ENCODE results near the gene CNKSR1. TPM values are rescaled to one million over a fixed set of nuclear protein-coding genes. Genes with fewer than 3 reads are reported as not detected.

The CNKSR1 gene
- total and polyA plus RNA-seq, 2 of the 13 experiments (the other 11 are each of a cell fraction or from before 2014, with no cell fraction given), result 3.4 to 8.9 TPM

DNA sequence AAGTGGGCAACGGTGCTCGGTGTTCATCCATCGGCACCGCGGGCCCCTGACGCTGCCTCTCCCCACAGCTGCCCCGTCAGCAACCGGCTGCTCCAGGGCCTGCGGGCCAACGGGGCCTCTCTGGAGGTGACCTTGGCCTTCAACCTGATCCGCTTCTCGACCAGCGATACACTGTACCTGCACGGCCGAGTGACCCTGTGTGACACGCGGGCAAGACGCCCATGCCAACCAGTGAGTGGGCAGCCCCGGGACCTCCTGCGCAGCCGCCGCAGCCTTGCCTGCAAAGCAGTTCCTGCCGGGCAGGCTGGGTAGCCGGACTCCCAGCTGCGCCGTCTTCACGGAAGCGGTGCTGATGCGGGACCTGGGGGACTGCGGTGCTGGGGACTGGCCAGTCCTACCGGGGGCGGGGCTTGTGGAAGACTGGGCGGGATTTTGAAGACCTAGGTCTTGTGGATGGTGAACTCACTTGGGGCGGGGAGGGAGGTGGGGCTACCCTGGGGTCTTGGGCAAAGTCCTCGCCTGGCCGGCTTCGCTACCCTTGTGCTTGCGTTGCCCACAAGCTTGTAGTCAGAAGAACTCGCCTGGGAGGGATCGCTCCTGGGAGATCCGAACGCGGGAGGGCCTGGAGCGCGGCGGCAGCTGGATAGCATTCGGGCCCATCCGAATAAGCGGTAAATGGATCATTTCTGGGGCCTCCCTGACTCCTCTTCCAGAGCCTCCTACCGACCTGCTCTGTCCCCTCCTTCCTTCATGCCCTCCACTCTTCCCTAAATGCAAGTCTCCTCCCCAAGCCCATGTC, 47.9 kb downstream of the CNKSR1 start (continued):
- TF ChIP-seq, protein P1, sequence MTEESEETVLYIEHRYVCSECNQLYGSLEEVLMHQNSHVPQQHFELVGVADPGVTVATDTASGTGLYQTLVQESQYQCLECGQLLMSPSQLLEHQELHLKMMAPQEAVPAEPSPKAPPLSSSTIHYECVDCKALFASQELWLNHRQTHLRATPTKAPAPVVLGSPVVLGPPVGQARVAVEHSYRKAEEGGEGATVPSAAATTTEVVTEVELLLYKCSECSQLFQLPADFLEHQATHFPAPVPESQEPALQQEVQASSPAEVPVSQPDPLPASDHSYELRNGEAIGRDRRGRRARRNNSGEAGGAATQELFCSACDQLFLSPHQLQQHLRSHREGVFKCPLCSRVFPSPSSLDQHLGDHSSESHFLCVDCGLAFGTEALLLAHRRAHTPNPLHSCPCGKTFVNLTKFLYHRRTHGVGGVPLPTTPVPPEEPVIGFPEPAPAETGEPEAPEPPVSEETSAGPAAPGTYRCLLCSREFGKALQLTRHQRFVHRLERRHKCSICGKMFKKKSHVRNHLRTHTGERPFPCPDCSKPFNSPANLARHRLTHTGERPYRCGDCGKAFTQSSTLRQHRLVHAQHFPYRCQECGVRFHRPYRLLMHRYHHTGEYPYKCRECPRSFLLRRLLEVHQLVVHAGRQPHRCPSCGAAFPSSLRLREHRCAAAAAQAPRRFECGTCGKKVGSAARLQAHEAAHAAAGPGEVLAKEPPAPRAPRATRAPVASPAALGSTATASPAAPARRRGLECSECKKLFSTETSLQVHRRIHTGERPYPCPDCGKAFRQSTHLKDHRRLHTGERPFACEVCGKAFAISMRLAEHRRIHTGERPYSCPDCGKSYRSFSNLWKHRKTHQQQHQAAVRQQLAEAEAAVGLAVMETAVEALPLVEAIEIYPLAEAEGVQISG (CRISPR knock-in tag; IDR thresholded peaks at IDR 0.05), result peak; percentile 64
- no peak for TF ChIP-seq ZNF10 (CRISPR knock-in tag; IDR thresholded peaks at IDR 0.05; ENCODE audit: borderline replicate concordance, low read depth)
- TF ChIP-seq CREB1 (IDR thresholded peaks at IDR 0.05), result no peak
- peak; percentile 74 for TF ChIP-seq CREB1 (CRISPR knock-in tag; IDR thresholded peaks at IDR 0.05)
- peak; percentile 82 for TF ChIP-seq ELF1 (CRISPR knock-in tag; IDR thresholded peaks at IDR 0.05)
- TF ChIP-seq U2AF2 (IDR thresholded peaks at IDR 0.05; ENCODE audit: low read depth, low read length), result no peak
- peak; percentile 32 for TF ChIP-seq YY1 (IDR thresholded peaks at IDR 0.05; ENCODE audit: insufficient read depth, insufficient replicate concordance, low read depth, low read length)
- TF ChIP-seq SRY (CRISPR knock-in tag; IDR thresholded peaks at IDR 0.05), result 0 out of 2 replicates have a peak, but pooled peaks have one; percentile 55
- TF ChIP-seq, protein P2, sequence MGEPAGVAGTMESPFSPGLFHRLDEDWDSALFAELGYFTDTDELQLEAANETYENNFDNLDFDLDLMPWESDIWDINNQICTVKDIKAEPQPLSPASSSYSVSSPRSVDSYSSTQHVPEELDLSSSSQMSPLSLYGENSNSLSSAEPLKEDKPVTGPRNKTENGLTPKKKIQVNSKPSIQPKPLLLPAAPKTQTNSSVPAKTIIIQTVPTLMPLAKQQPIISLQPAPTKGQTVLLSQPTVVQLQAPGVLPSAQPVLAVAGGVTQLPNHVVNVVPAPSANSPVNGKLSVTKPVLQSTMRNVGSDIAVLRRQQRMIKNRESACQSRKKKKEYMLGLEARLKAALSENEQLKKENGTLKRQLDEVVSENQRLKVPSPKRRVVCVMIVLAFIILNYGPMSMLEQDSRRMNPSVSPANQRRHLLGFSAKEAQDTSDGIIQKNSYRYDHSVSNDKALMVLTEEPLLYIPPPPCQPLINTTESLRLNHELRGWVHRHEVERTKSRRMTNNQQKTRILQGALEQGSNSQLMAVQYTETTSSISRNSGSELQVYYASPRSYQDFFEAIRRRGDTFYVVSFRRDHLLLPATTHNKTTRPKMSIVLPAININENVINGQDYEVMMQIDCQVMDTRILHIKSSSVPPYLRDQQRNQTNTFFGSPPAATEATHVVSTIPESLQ (CRISPR knock-in tag; conservative IDR thresholded peaks at IDR 0.05), result no peak
- 0 out of 2 replicates have a peak, but pooled peaks have one; percentile 31 for TF ChIP-seq SIN3A (IDR thresholded peaks at IDR 0.05; ENCODE audit: borderline replicate concordance, low read depth, low read length)
- TF ChIP-seq ZFP37 (CRISPR knock-in tag; IDR thresholded peaks at IDR 0.05; ENCODE audit: borderline replicate concordance), result no peak
- TF ChIP-seq, protein P3, sequence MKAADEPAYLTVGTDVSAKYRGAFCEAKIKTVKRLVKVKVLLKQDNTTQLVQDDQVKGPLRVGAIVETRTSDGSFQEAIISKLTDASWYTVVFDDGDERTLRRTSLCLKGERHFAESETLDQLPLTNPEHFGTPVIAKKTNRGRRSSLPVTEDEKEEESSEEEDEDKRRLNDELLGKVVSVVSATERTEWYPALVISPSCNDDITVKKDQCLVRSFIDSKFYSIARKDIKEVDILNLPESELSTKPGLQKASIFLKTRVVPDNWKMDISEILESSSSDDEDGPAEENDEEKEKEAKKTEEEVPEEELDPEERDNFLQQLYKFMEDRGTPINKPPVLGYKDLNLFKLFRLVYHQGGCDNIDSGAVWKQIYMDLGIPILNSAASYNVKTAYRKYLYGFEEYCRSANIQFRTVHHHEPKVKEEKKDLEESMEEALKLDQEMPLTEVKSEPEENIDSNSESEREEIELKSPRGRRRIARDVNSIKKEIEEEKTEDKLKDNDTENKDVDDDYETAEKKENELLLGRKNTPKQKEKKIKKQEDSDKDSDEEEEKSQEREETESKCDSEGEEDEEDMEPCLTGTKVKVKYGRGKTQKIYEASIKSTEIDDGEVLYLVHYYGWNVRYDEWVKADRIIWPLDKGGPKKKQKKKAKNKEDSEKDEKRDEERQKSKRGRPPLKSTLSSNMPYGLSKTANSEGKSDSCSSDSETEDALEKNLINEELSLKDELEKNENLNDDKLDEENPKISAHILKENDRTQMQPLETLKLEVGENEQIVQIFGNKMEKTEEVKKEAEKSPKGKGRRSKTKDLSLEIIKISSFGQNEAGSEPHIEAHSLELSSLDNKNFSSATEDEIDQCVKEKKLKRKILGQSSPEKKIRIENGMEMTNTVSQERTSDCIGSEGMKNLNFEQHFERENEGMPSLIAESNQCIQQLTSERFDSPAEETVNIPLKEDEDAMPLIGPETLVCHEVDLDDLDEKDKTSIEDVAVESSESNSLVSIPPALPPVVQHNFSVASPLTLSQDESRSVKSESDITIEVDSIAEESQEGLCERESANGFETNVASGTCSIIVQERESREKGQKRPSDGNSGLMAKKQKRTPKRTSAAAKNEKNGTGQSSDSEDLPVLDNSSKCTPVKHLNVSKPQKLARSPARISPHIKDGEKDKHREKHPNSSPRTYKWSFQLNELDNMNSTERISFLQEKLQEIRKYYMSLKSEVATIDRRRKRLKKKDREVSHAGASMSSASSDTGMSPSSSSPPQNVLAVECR (CRISPR knock-in tag; IDR thresholded peaks at IDR 0.05; ENCODE audit: borderline replicate concordance), result peak; percentile 64; the same call in 1 of the 2 replicates
- TF ChIP-seq, protein P4, sequence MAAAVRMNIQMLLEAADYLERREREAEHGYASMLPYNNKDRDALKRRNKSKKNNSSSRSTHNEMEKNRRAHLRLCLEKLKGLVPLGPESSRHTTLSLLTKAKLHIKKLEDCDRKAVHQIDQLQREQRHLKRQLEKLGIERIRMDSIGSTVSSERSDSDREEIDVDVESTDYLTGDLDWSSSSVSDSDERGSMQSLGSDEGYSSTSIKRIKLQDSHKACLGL (CRISPR knock-in tag; IDR thresholded peaks at IDR 0.05), result peak; percentile 83; the same call in 1 of the 2 replicates
- TF ChIP-seq, protein P5, sequence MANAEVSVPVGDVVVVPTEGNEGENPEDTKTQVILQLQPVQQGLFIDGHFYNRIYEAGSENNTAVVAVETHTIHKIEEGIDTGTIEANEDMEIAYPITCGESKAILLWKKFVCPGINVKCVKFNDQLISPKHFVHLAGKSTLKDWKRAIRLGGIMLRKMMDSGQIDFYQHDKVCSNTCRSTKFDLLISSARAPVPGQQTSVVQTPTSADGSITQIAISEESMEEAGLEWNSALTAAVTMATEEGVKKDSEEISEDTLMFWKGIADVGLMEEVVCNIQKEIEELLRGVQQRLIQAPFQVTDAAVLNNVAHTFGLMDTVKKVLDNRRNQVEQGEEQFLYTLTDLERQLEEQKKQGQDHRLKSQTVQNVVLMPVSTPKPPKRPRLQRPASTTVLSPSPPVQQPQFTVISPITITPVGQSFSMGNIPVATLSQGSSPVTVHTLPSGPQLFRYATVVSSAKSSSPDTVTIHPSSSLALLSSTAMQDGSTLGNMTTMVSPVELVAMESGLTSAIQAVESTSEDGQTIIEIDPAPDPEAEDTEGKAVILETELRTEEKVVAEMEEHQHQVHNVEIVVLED (CRISPR knock-in tag; IDR thresholded peaks at IDR 0.05; ENCODE audit: borderline replicate concordance), result peak; percentile 66; the same call in 1 of the 2 replicates
- no peak for TF ChIP-seq SATB2 (CRISPR knock-in tag; IDR thresholded peaks at IDR 0.05)
- no peak for TF ChIP-seq ZFYVE20 (CRISPR knock-in tag; IDR thresholded peaks at IDR 0.05; ENCODE audit: borderline replicate concordance, low read depth)
- no peak for TF ChIP-seq PRPF4 (IDR thresholded peaks at IDR 0.05; ENCODE audit: low read depth, low read length, poor library complexity, severe bottlenecking)

All from HepG2 (cell line).